Measurements from ENCODE around the gene AXL.
"Not testable (repeated sequence)": the region's sequence is repeated elsewhere in the genome, so short reads cannot be mapped to it uniquely, and the experiment has no call there.

The AXL gene

DNA sequence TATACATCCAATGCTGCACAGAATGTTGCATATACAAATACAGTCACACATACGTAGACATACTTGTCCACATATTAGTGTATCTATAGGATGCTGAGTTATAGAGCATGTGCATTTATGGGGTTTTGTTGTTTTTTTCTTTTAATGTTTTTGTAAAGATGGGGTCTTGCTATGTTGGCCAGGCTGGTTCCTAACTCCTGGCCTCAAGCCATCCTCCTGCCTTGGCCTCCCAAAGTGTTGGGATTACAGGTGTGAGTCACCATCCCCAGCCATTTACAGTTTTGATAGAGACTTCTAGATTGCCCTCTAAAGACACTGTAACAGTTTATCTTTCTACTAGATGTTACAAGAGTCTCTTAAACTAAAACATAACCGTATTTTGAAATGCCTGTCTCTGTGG lies 59.5 kb downstream of the AXL start:
- DNase-seq = no peak

DNA sequence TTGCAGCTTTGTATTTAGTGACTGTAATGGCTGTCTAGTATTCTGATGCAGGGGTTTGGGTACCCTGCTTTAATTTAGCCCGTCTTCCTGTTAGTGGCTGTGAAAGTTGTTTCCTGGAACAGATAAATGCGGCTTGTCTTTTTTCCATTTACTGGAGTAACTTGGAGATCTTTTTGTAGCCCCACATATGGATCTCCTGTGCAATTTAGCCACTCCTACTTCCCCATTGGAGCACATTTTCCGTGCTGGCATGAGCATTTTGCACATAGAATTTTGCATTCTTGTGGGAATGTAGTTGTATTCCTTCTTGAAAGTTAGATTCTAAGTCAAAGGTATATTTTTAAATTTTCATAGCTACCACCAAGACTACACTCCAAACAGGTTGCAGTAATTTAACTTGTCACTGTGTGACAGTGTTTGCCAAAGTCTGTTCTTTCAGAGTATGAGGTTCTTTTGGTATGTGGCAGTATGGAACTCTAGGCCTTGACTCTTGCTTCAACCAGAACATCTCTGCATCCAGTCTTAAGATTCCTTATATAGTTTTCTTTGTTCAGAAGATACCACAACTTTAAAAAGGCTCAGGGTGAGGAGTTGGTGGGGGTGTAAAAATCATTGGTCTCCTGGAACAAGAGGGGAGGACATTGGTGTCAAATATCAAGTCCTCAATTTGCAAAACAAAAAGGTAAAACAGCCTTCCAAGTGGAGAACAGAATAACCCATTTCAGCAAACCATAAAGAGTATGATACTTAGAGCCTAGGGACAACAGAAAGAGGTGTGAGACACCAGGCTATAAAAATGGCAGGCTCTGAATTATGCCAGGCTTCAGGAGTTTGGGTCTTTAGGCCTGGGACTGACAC lies 69.9 kb downstream of the AXL start:
- no peak for DNase-seq

DNA sequence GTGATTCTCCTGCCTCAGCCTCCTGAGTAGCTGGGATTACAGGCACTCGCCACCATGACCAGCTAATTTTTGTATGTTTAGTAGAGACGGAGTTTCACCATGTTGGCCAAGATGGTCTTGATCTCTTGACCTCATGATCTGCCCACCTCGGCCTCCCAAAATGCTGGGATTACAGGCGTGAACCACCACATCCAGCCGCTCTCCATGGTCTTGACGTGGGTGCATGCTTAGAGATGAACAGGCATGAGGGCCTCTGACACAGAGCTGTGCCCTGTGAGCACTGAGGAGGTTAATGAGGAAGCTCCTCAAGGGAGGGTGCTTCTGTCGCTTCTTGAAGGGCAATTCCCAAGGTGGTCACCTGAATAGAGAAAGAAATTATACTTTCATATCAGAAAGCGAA lies 70.8 kb downstream of the AXL start:
- DNase-seq = not testable (repeated sequence)

DNA sequence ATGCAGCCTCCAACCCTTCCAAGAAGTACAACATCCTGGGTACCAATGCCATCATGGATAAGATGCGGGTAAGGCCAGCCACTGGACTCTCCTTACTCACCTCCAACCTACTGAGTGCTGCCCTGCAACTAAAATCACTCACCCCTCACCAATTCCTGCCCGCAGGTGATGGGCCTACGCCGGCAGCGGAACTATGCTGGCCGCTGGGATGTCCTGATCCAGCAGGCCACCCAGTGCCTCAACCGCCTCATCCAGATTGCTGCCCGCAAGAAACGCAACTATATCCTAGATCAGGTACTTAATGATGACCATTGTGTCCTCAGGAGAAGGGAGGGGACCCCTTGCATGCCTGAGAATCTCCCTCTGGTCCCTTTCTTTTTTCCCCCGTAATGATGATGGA lies 75.4 kb downstream of the AXL start:
- DNase-seq = no peak

DNA sequence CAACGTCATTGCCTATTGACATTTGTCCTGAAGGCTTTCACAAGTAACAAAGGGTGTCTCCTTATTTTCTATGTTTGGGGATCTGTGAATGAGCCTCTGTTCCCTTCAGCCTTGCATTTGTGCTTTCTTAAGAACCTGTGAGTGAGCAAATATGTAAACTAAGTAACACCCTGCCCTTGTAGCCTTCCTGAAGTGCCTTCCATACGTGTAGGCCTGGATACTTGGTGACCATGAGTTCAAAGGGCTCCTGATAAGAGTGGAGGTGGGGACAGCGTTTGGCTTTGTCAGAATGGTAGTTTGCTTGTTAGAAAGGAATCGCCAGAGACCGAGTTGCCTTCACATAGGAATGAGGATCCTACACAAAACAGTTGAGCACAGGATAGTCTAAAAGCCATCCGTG lies 76.5 kb downstream of the AXL start:
- DNase-seq = no peak

DNA sequence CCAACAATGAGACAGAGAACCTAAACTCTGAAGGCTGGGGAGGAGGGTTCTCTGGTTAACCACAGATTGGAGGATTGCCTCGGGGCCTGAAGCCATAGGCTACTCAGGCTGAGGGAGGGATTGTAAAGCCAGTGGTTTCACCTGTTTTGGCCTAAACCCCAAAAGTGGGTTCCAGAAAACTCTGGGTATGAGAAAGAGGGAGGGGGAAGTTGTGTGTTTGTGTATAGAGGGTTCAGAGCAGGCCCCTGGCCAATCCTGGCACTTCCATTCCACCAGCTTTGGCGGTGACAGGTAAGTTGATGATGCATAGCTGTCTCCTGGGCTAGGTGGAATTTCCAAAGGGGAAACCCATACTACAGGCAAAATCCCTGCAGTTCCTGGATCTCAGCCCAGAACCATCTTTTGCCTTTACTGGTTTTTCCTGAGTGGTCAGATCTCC lies 77.4 kb downstream of the AXL start:
- DNase-seq = no peak

DNA sequence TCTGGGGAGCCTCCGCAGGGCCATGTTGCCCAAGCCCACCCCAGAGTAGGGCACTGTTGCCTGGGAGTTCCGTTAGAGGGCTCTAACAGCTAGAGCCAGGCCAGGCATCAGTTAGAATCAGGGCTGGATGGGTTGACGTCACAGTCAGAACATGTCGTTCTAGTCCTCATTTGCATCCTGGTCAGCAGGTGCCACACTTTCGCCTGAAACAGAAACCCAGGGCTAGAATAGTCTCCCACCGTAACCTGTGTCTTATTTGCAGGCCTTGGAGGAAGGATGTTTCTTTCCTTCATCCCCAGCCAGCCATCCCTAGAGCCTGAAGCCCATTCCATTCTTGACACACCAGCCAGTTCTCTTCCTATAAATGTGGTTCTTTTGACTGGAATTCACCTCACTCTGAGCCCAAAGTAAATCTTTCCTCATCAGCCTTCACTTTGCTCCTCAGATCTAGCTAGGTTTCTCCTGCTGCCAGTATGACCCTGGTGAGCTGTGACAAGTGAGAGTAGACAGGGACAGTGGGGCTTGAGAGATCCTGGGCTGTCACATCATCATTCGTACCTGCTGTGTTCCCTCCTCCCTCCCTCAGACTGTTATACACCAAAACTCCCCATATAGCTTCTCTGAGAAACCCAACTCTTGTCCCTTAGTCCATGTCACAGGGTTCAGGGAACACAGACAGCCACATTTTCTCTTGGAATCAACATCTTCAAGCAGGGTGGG lies 78.8 kb downstream of the AXL start:
- DNase-seq = no peak

DNA sequence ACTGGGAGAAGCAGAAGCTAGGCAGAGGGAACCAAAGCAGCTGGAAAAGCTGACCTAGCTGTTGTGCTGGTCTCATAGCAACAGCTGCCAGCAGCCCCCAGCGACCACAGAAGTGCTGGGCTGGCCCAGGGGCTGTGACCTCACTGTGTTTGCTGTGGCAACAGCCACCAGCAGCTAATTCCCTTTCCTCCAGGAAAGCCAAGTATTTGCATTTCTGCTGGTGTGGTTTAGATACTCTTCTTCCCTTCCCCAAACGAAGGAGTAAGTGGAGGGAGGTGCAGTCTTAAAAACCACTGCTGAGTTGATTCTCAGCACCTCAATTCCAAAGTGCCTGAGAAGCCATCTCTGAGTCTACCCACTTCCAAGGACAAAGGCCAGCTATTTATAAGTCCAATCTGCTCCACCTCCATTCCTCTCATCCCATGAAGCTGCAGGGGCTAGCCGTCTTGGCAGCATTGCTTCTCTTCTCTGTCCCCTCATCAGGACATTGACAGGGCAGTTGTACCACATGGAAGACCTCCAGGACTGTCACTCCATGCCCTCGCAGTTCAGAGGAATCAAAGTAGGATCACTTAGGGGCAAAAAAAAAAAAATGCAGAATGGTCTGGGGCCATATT lies 79.4 kb downstream of the AXL start:
- DNase-seq = no peak

DNA sequence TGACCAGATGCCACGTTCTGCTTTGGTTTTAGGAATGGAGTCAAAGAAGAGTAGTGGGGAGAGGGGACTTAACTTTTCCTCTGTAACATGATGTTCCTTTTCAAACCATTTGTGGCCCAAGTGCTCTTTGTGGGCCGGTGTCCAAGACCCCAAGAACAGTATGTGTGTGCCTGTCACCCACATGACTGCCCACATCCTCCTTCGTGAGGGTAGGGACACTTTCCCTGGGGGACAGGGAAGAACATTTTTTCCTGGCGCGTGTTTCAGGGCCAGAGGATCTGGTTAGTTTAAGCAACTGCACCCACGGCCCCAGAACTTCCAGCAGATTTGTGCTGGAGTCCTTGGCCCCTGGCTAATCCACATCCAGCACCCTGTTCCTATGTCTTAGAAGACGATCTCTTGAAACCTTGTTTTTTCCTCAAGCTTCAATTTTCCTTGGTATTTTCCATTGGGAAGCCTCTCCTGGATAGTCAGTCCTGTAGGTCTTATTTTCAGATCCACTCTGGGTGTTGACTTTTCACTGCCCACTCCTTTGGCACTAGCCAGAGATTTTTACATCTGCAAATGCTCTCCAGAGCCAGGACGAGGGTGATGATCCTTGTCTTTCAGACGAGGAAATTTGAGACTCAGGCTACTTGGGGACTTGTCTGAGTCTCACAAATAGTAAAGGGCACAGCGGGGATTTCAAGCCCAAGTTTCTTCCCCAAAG lies 80.2 kb downstream of the AXL start:
- no peak for DNase-seq

DNA sequence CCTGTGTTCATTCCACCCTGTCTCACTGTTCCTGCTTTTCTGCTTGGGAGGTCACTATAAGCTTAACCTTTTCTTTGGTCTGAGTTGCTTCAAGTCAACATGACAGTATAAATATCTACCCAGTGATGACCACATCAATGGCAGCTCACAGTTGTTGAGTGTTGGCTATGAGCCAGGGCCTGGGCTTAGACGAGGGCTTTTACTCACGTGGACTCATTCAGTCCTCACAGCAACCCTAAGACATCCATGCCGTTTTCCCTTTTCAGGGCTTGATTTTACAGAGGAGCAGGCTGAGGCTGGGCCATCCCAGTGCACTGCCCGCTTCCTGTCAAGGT lies 80.7 kb downstream of the AXL start:
- DNase-seq = no peak

DNA sequence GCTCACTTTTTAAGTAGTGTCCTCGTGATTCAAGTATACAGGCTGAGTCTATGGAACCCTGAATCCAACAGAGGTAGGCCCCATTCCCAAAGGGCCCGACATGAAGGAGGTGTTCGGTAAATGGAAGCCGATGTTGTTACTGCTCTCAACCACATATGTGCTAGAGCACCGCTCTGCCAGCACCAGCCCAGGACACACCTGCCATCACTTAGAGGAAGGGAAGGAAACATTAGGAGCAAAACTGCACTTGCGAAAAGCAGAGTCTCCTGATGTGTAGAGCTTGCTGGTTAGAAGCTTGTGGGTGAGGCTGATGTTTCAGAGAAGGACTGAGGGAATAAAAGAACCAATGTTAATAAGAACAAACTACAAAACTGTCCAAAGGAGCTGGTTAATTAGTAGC lies 81.5 kb downstream of the AXL start:
- DNase-seq = no peak

DNA sequence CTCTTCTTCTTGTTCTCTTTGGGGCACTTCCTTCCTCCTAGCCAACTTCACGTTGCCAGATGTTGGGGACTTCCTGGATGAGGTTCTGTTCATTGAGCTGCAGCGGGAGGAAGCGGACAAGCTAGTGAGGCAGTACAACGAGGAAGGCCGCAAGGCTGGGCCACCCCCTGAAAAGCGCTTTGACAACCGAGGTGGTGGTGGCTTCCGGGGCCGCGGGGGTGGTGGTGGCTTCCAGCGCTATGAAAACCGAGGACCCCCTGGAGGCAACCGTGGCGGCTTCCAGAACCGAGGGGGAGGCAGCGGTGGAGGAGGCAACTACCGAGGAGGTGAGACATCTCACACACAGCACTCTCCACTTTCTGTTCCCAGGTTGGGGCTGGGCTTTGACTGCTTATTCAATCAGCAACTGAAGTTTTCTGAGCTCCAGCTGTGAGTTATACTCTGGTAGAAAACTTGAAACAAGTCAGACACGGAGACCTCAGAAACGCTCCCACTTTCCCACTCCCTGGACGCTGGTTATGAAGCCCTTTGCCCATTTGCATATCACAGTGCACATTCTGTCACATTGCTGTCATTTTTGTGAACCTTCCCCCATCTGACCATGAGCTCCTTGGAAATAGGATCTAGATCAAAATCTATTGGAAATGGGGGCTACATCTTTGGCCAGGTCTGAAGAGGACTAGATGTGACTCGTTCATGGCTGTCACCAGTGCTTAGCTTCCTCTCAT lies 83.8 kb downstream of the AXL start:
- DNase-seq = no peak

DNA sequence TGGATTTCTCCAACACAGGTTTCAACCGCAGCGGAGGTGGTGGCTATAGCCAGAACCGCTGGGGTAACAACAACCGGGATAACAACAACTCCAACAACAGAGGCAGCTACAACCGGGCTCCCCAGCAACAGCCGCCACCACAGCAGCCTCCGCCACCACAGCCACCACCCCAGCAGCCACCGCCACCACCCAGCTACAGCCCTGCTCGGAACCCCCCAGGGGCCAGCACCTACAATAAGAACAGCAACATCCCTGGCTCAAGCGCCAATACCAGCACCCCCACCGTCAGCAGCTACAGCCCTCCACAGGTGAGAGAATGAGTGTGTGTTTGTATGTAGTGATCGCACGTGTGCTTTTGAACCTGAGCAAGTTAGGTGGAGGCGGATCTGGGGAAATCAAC lies 84.9 kb downstream of the AXL start:
- no peak for DNase-seq

DNA sequence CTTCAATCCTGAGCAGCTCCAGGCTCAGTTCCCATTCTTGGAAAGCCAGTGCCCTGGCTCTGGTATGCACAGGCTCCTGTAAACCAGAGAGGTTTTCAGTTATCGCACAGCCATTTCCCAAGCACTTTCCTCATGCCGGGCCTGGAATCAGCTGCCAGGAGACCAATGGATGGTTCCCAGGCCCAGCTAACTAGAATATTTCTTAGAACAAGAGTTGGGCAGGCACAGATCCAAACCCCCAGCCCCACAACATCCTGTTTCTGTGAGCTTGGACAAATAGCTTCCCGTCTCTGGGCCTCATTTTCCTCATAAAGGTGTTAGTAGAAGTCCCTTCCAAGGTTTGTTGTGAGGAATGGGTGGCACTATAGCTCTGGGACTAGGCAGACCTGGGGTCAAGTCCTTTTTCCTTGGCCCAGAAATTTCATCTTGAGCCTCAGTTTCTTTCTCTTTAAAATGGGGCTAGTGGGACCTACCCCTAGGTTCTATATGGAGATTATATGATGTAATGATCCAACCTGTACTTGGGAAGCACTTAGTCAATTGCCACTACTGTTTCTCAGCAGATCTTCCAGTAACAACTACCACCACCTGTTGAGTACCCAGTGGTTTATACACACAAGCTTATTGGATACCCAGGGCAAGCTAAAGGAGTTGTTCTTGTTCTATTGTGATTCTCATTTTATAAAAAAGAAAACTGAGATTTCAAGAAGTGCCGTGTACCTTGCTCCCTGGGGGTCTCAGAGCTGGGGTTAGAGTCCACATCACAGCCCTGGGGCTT lies 85.9 kb downstream of the AXL start:
- no peak for DNase-seq

DNA sequence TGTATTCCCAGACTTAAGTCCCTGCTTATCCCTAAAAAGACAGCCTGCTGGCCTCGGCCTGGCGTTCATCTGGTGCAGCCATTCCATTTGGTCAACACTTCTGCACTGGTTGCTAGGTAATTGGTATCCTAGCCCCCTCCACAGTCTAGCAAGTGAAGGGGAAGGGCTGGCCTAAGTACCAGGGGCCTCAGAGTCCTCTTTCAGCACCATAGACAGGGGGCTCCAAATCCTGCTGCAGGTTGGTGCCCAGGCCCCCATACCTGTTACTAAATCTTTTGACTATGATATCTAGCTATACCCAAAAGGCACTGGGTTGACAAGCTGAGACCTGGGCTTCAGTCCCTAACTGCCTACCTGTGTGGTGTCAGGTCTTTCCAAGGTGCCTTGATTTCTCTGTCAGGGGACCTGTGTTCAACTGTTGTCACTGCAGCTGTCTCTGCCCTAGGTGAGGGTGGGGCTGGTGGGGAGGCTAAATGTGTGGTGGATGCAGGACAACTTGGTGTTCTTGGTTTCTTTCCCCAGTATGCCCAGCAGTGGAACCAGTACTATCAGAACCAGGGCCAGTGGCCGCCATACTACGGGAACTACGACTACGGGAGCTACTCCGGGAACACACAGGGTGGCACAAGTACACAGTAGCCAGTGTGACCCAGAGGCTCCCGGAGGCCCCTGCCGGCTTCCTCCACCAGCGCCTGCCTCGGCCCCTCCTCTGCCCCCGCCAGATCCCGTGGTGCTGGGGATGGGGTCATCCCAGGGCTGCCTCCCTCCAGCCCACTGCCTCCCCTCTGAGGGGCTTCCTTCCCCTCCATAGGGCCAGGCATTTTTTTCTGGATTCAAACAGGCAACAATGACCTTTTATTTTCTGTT lies 87.1 kb downstream of the AXL start:
- no peak for DNase-seq

DNA sequence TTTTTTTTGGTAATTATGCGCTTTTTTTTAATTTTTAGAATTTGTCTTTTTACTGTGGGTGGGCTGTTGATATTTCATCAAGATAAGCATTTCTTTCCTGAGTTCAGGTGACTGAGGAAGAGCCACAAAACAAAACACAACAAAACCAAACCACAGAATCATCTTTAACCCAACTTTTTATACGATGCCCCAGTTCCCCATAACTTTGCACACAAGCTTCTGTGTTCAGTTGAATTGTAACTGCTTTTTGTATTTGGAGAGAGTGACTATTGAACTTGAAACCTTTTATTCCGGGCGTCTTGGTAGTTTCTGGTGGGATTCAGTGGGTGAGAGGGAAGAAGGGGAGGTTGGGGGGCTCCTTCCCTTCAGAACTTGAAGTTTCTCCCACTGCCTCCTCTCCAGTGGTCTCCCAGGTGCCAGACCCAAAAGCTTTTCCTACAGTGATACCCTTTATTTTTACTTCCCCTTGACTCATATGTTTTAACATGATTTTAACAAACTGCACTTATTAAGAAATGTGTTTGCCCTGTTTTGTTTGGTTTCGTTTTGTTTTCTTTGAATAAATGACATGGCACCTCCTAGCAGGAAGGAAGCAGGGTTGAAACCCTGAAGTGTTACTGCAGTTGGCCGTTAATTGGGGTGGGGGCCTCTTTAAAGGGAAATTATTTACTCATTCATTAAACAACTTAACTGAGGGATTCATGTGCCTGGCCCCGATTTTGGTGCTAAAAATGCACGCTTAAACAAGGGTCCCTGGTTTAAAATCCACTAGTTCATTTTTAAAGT lies 88.3 kb downstream of the AXL start:
- no peak for DNase-seq

DNA sequence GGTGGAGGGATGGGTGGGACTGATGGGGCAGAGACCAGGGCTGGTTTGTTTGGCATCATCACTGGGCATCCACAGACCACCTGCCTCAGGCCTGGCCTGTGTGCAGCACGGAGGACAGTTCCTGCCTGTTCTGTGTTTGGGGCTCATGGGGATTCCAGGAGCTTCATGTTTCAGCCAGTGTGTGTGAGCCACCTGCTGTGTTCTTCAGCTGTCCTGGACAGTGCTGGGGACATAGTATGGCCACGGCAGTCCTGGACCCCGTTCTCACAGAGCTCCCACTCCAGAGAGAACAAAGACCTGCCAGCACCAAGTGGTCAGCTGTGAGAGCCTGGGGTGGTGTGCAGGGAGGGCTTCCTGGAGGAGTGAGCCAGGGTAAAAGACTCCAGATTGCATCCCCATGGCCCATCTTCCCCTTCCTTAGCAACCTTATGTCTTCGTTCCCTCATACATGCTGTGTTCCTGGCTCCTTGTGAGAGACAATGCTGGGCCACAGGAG lies 89.0 kb downstream of the AXL start:
- no peak for DNase-seq

DNA sequence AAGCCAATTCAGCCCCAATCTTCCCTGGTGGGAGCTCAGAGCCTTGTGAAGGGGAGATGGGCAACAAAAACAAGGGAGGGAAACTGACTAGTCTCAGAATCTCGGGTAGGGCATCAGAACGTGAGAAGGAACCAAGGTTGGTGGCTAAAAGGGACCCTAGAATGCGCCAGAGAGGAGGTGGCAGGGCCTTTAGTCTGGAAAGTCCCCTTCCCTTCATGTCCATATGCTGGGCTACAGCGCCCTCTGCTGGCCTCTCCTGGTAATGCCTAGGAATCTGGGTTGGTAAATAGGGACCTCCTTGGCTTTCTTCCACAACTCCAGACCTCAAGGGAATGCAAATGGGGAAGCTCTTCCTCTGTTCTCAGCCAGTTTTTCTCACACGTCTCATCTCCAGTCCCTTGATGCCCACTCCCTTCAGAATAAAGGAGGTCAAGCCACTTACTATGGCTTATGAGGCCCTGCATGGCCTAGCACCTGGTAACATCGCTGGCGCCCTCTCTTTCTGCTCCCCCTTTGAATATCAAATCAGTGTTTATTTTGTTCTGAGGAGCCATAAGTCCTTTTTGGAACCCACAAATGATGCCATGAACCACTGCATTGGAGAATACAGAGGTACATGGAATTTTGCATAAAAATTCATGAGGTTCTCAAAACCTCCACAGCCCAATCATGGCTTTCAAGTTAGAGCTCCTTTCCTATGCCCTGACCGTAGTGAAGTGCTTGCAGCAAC lies 89.6 kb downstream of the AXL start:
- no peak for DNase-seq

Data from NCI-H524 treated with DMSO at 0.1 percent for 48 hours (cell line).